CD4-positive, CD25-positive, alpha-beta regulatory T cell (primary cell): Measurements from ENCODE around the gene ESYT2. TPM values are rescaled to one million over a fixed set of nuclear protein-coding genes. Genes with fewer than 3 reads are reported as not detected.
A peak's percentile ranks its signal among the peaks of the same experiment; 100 is the strongest.

ENCODE experiments used
- ATAC-seq, 2 donors: fragments of 150-1000 bp; cut with Tn5 transposase; one replicate each; pipeline ENCODE4 v1.10.0; 2021; ENCODE audit warnings: low read depth in 2 of 2, moderate number of reproducible peaks in 2 of 2, moderate library complexity in 1 of 2
- DNase-seq, 3 donors: peaks; one replicate each; pipeline versions ENCODE4 v3.0.0 to v3.0.0-alpha.2; 2012 to 2022; ENCODE audit warnings: mixed read lengths in 1 of 3
- H3K27ac ChIP-seq: one replicate; pipeline ENCODE4 v1.7.0; 2013; ENCODE audit warnings: mild to moderate bottlenecking, low read length; ENCODE audit not compliant: insufficient read depth, poor library complexity, severe bottlenecking
- H3K27me3 ChIP-seq: one replicate; pipeline ENCODE4 v1.7.0; 2013; ENCODE audit warnings: low read length; ENCODE audit not compliant: control insufficient read depth, insufficient read depth
- H3K36me3 ChIP-seq: one replicate; pipeline ENCODE4 v1.7.0; 2013; ENCODE audit warnings: mild to moderate bottlenecking, low read length, moderate library complexity; ENCODE audit not compliant: control insufficient read depth, insufficient read depth
- H3K4me1 ChIP-seq: 2 replicates; pipeline ENCODE4 v1.7.0; 2013; ENCODE audit warnings: mild to moderate bottlenecking, low read length; ENCODE audit not compliant: insufficient read depth, control insufficient read depth, poor library complexity, severe bottlenecking
- H3K4me3 ChIP-seq: one replicate; pipeline ENCODE4 v1.7.0; 2013; ENCODE audit warnings: low read depth, mild to moderate bottlenecking, low read length, moderate library complexity
- H3K9me3 ChIP-seq, 2 experiments: 1 replicate in 1 of 2; 2 replicates in 1 of 2; pipeline ENCODE4 v1.7.0; 2013; ENCODE audit warnings: low read length in 2 of 2, mild to moderate bottlenecking in 1 of 2, moderate library complexity in 1 of 2; ENCODE audit not compliant: control insufficient read depth in 2 of 2
- H3K27ac Mint-ChIP-seq, 3 donors: one replicate each; pipeline ENCODE4 v1.8.0; 2020 to 2022; ENCODE audit warnings: mild to moderate bottlenecking in 3 of 3, mixed read lengths in 3 of 3, moderate library complexity in 2 of 3
- H3K27me3 Mint-ChIP-seq: one replicate; pipeline ENCODE4 v1.8.0; 2022; ENCODE audit warnings: mild to moderate bottlenecking, mixed read lengths
- H3K36me3 Mint-ChIP-seq: one replicate; pipeline ENCODE4 v1.8.0; 2020; ENCODE audit warnings: mixed read lengths
- H3K4me1 Mint-ChIP-seq, 4 donors: one replicate each; pipeline ENCODE4 v1.8.0; 2020 to 2022; ENCODE audit warnings: mixed read lengths in 4 of 4, mild to moderate bottlenecking in 1 of 4
- H3K4me3 Mint-ChIP-seq, 4 donors: one replicate each; pipeline ENCODE4 v1.8.0; 2020 to 2022; ENCODE audit warnings: mild to moderate bottlenecking in 4 of 4, mixed read lengths in 4 of 4, moderate library complexity in 3 of 4
- H3K9me3 Mint-ChIP-seq, 7 donors: one replicate each; pipeline ENCODE4 v1.8.0; 2020 to 2022; ENCODE audit warnings: mixed read lengths in 7 of 7, mild to moderate bottlenecking in 3 of 7, moderate library complexity in 2 of 7
- polyA plus RNA-seq, 4 donors: library from polyadenylated mRNA; unstranded; fragments of 300-500 nt; fragmentation: Illumina TruSeq; gene quantifications; one replicate each; pipeline ENCODE4 v1.2.3, GENCODE V29; 2021
- total RNA-seq: library from RNA; stranded (reverse); gene quantifications from one replicate; pipeline ENCODE4 v1.2.3, GENCODE V29; 2022

ESYT2 gene
- total and polyA plus RNA-seq, 5 donors from 2014 or later, result 55.3 to 115 (median 71.4) TPM

DNA sequence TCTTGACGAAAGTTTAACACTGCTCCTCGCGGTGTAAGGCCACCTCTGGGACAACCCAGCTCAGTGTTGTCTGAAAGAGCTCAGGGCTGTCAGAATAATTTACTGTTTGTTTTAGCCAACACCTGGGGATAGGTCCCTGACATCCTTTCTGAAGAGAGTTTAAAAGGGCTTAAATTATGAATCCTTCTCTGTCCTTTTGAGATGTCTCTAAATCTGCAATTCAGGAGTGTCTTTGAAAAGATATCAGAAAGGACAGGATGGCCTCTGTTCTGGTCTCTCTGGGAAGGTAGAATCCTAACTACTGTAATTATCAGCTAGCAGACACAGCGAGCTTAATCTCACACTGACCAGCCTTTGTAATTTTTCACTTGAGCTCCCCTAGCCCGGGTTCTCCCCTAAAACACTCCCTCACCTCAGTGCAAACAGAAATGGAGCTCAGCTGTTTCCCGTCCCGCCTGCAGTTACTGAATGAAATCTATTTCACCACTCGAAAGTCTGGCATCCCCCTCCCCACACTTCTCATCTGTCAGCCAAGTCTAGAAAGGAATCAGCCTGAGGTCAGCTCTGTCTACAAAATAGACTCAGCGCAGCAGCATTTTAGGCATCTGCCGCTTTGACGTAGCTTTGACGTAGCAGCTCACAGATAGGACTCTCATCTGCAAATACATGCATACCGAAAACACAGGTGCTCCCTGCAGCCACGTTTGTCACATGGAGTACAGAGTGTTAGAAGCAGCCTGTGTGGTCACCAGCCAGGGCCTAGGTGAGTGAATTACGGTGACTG lies 31.9 kb upstream of the ESYT2 start:
- H3K9me3 Mint-ChIP-seq, result no peaks in the 10 kb centered on the region
- no peaks in the 10 kb centered on the region for H3K36me3 Mint-ChIP-seq
- DNase-seq (no peak), ATAC-seq (no peak)
- H3K4me3 Mint-ChIP-seq, result peak overlapping the region in 3 of 4 donors; percentile 21 to 94 (median 31)
- no peaks in the 10 kb centered on the region for H3K36me3 ChIP-seq
- H3K4me1 ChIP-seq, result peaks cover 15% of the 10 kb centered on the region
- H3K9me3 ChIP-seq, result no peaks in the 10 kb centered on the region
- H3K27ac Mint-ChIP-seq, result peak overlapping the region in 2 of 3 donors; percentile 23 to 98
- H3K4me1 Mint-ChIP-seq, result peaks cover 22 to 54% (median 37%) of the 10 kb centered on the region in 4 donors
- peaks cover 2% of the 10 kb centered on the region for H3K27me3 Mint-ChIP-seq
- H3K27me3 ChIP-seq, result no peaks in the 10 kb centered on the region
- no peak overlapping the region for H3K4me3 ChIP-seq
- no peak overlapping the region for H3K27ac ChIP-seq

DNA sequence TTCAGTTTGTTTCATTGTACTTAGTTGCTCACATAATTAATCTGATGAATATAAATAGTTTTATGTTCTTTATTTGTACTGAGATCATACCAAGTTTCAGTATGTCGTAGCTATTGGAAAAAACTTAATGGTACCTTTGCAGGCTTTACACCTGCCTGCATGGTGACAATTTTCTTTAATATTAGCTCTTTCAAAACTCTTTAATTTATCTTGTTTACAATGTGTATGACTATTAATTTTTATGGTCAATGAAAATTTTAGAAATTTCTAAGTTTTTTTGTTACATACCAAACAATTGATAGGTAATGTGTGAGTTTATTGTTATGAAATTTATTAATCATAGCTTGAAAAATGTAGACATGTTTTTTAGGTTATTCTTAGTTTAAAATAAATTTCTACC lies 31.1 kb upstream of the ESYT2 start:
- peaks cover 5% of the 10 kb centered on the region for H3K27me3 Mint-ChIP-seq
- peaks cover 22 to 55% (median 38%) of the 10 kb centered on the region in 4 donors for H3K4me1 Mint-ChIP-seq

DNA sequence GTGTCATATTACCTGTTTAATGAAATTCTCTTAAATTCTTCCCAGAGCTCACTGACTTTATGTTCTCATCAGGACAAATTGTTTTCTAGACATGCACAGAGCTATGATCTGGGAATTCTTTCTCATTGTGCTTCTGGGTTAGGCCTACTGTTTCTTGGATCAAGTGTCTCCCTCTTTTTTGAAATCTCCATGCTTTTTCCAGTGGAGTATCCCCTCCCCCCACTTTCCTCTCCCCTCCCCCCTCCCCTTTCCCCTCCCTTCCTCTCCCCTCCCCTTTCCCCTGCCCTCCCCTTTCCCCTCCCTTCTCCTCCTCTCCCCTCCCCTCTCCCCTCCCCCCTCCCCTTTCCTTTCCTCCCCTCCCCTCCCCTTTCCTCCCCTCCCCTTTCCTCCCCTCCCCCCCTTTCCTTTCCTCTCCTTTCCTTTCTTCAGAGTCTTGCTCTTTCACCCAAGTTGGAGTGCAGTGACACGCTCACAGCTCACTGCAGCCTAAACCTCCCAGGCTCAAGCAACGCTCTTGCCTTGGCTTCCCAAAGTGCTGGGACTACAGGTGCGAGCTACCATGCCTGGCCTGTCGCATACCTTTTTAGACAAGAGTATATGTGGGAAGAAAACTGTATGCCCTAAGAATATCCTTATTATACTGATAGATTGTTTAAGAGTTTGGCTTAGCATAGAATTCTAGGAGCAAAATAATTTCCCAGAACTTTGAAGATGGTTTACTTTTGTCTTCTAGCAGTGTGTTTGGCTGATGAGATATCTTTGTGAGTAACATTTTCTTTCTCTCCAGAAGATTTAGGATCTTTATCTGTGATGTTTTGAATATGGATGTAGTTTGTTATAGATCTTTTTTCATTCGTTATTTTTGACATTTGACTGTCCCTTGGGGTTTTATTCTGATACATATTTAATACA lies 29.5 kb upstream of the ESYT2 start:
- H3K4me3 ChIP-seq, result no peak overlapping the region
- H3K9me3 ChIP-seq, result no peaks in the 10 kb centered on the region
- peak in 1 of 3 donors; percentile 34 for DNase-seq
- Mint-ChIP-seq H3K36me3 (no peaks in the 10 kb centered on the region), H3K27me3 (peaks cover 5% of the 10 kb centered on the region), H3K4me3 (peak overlapping the region; percentile 52 to 80 (median 73)), H3K27ac (peak overlapping the region in 1 of 3 donors; percentile 35), H3K9me3 (no peaks in the 10 kb centered on the region), H3K4me1 (peaks cover 9 to 43% (median 27%) of the 10 kb centered on the region in 4 donors)
- H3K27me3 ChIP-seq, result no peaks in the 10 kb centered on the region
- H3K4me1 ChIP-seq, result peaks cover 11% of the 10 kb centered on the region
- no peak for ATAC-seq
- no peak overlapping the region for H3K27ac ChIP-seq
- no peaks in the 10 kb centered on the region for H3K36me3 ChIP-seq

More for the DNA sequence above, 31.1 kb upstream of the ESYT2 start:
- Mint-ChIP-seq H3K36me3 (no peaks in the 10 kb centered on the region), H3K9me3 (no peaks in the 10 kb centered on the region), H3K27ac (peak overlapping the region in 1 of 3 donors; percentile 20), H3K4me3 (no peak overlapping the region)
- no peak for ATAC-seq
- H3K36me3 ChIP-seq, result no peaks in the 10 kb centered on the region
- H3K27ac ChIP-seq, result no peak overlapping the region
- H3K4me3 ChIP-seq, result no peak overlapping the region
- H3K9me3 ChIP-seq, result no peaks in the 10 kb centered on the region
- peaks cover 18% of the 10 kb centered on the region for H3K4me1 ChIP-seq
- no peaks in the 10 kb centered on the region for H3K27me3 ChIP-seq
- no peak for DNase-seq

DNA sequence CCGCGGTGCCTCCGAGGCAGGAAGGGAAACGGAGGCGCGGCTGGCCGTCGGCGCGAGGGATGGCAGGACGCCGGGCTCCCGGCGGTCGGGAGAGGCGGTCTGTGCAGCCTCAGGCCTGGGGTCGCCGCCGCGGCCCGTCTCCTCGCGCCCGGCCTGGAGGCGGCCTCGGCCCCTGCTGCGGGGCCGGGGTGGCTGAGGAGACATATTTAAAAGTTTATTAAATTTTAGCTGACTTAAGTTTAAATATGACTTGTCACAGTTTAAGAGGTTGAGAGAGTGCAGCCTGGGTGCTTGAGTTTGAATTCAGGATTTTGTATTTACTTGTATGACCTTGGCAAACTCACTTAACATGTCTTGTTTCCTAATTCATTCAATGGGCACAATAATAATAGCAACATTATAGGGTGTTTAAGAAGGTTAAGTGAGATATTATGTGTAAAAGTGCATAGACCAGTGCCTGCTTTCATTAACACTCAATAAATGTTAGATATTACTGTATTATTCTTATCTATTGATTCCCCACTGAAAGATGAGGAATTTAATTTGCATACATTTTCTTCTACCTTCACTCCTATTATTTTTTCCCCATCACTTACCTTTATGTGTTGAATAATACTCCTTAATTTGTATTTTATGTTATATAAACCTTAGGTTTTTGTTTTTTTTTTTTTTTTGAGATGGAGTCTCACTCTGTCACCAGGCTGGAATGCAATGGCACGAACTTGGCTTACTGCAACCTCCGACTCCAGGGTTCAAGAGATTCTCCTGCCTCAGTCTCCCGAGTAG lies 27.8 kb upstream of the ESYT2 start:
- peak overlapping the region; percentile 81 for H3K4me3 ChIP-seq
- Mint-ChIP-seq H3K4me1 (peaks cover 7 to 31% (median 19%) of the 10 kb centered on the region in 4 donors), H3K36me3 (no peaks in the 10 kb centered on the region), H3K27ac (peak overlapping the region in 2 of 3 donors; percentile 23 to 79), H3K9me3 (no peaks in the 10 kb centered on the region), H3K27me3 (peaks cover 5% of the 10 kb centered on the region), H3K4me3 (peak overlapping the region; percentile 74 to 94 (median 86))
- peaks cover 11% of the 10 kb centered on the region for H3K4me1 ChIP-seq
- peak in 2 of 3 donors; percentile 16 to 19 for DNase-seq
- H3K36me3 ChIP-seq, result no peaks in the 10 kb centered on the region
- no peaks in the 10 kb centered on the region for H3K27me3 ChIP-seq
- no peak for ATAC-seq
- H3K9me3 ChIP-seq, result no peaks in the 10 kb centered on the region
- H3K27ac ChIP-seq, result peak overlapping the region; percentile 80

DNA sequence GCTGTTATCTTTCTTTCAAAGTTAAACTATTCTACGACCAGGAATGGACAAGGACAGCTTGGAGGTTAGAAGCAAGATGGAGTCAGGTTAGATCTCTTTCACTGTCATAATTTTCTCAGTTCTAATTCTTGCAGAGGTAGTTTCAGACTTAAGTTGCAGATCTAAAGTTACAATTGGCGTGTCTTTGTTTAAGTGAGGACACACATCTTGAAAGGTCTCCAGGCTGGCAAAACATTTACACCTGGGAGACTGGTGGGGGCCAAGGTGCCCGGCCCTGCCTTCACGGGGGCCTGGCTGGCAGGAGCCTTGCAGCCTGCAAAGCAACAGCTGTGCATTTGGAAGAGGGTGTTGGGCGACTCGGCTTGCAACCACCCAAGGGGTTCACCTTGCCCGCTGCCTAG lies 25.4 kb upstream of the ESYT2 start:
- H3K27ac Mint-ChIP-seq, result peak overlapping the region in 1 of 3 donors; percentile 76

DNA sequence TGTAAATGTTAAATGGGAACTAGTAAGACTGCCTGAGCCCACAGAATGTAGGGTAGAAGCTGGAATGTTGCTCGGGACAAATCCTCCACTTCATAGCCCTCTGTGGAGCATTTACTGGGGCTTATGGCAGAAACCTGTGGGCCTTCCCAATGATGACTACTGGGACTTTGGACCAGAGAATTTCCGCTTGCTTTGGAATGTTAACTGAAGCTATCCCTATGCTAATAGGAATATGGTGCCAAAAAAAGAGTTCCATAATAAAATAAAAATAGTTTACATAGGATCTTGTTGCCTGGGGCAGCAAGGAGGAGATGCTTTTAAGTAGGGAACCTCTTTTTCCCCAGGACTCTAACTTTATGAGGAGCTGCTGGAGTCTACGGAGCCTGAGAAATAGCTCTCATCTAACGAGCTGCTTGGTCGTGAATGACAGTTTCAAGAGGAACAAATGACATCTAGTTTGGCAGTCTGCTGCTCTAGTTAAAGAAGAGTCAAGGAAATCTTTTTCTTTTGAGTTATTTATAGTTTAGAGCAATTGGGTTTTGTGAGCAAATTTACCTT lies 21.3 kb upstream of the ESYT2 start:
- no peaks in the 10 kb centered on the region for H3K9me3 ChIP-seq
- no peak overlapping the region for H3K4me3 ChIP-seq
- DNase-seq (no peak), ATAC-seq (no peak)
- no peaks in the 10 kb centered on the region for H3K36me3 ChIP-seq
- H3K9me3 Mint-ChIP-seq, result no peaks in the 10 kb centered on the region
- H3K4me3 Mint-ChIP-seq, result no peak overlapping the region
- H3K27me3 Mint-ChIP-seq, result no peaks in the 10 kb centered on the region
- H3K27ac ChIP-seq, result no peak overlapping the region
- peaks cover 10% of the 10 kb centered on the region for H3K4me1 ChIP-seq
- H3K27me3 ChIP-seq, result no peaks in the 10 kb centered on the region
- no peak overlapping the region for H3K27ac Mint-ChIP-seq
- H3K36me3 Mint-ChIP-seq, result no peaks in the 10 kb centered on the region
- H3K4me1 Mint-ChIP-seq, result peaks cover 5 to 15% (median 10%) of the 10 kb centered on the region in 4 donors

More for the DNA sequence above, 25.4 kb upstream of the ESYT2 start:
- DNase-seq (no peak), ATAC-seq (no peak)
- H3K4me3 Mint-ChIP-seq, result peak overlapping the region; percentile 56 to 97 (median 84)
- H3K36me3 Mint-ChIP-seq, result no peaks in the 10 kb centered on the region
- Histone ChIP-seq H3K27me3 (no peaks in the 10 kb centered on the region), H3K27ac (no peak overlapping the region), H3K4me1 (peaks cover 11% of the 10 kb centered on the region), H3K36me3 (no peaks in the 10 kb centered on the region), H3K9me3 (no peaks in the 10 kb centered on the region), H3K4me3 (no peak overlapping the region)
- H3K27me3 Mint-ChIP-seq, result peaks cover 5% of the 10 kb centered on the region
- H3K4me1 Mint-ChIP-seq, result peaks cover 4 to 26% (median 16%) of the 10 kb centered on the region in 4 donors
- no peaks in the 10 kb centered on the region for H3K9me3 Mint-ChIP-seq
